Kasumi-1 (cell line): ENCODE data around the gene SERPINA4.
"Not testable (repeated sequence)": the region's sequence is repeated elsewhere in the genome, so short reads cannot be mapped to it uniquely, and the experiment has no call there.

ENCODE experiments used
- DNase-seq, 2 experiments: peaks; one replicate each; lab custom pipeline; 2025; lab: John Stamatoyannopoulos, UW

The SERPINA4 gene

DNA sequence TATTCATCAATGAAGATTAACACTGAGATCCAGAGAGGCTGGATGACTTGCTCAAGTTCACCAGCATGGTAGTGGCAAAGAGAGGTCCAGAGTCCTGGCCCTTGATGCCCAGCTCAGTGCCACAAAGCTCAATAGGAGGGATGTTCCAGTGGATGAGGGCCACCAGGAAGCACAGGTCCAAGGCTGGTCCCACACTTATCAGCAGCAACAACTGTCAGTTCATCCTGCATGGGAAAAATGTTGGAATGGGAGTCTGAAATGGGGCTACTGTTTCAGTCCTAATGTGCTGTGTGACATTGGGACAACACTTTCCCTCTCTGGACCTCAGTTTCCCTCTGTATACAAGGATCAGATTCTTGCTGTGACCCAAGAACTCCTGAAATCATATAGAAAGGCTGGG, 31.2 kb downstream of the SERPINA4 start:
- no peak for DNase-seq

- no peak for DNase-seq
These were observed 32.1 kb downstream of the SERPINA4 start for GRCh38 chr14:94593376-94593748.

DNA sequence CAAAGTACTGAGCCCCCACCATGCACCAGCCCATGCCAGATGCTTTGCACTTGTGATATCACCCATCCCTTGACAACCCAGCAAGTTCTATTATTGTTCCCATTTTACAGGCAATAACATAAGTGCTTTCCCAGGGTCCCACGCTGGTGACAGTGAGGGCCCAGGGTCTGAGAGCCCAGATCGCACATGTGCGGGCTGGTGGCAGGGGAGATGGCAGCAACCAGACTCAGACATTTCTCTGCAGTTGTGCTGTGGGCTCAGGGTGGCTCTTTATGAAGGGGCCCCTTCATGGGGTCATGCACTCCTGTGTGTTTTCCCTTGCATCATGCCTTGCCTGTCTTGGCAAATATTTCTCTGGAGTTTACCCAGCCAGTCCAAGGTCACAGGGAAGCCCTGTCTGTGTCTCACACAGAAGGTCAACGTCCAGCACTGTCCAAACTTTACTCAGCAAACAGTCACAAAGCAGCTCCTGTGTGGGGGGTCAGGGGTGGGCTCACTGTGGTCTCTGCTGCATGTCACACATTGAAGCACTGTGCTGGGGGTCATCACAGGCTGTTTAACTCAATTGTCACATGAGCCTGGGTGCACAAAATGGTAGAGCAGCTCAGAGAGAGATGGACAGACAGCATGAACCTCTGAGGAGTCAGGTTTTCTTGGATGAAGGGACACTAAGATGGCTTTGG, 32.6 kb downstream of the SERPINA4 start:
- DNase-seq = no peak

DNA sequence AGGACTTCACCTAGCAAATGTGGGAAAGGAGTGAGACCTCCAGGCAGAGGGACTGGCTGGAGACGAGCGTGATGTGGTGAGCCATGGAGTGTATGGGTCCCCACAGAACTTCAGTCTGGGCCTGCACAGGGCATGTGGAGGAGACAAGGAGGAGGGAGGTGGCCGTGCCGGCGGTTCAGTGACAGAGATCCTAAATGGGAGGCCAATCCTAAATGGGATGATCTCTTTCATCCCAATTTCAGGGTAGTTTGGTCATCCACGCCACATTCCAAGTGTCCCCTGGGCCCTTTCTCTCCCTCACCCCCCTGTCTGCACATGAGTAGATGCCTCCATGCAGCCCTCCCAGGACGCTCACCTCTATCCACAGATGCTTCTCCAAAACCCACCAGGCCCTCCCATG, 33.2 kb downstream of the SERPINA4 start:
- no peak for DNase-seq

- no peak for DNase-seq
These were observed 34.7 kb downstream of the SERPINA4 start for GRCh38 chr14:94595912-94596311.

- DNase-seq = no peak
These were observed 35.1 kb downstream of the SERPINA4 start for GRCh38 chr14:94596361-94596760.

GRCh38 chr14:94597788-94598187, 36.5 kb downstream of the SERPINA4 start:
- no peak for DNase-seq

GRCh38 chr14:94598506-94598815, 37.2 kb downstream of the SERPINA4 start:
- no peak for DNase-seq

DNA sequence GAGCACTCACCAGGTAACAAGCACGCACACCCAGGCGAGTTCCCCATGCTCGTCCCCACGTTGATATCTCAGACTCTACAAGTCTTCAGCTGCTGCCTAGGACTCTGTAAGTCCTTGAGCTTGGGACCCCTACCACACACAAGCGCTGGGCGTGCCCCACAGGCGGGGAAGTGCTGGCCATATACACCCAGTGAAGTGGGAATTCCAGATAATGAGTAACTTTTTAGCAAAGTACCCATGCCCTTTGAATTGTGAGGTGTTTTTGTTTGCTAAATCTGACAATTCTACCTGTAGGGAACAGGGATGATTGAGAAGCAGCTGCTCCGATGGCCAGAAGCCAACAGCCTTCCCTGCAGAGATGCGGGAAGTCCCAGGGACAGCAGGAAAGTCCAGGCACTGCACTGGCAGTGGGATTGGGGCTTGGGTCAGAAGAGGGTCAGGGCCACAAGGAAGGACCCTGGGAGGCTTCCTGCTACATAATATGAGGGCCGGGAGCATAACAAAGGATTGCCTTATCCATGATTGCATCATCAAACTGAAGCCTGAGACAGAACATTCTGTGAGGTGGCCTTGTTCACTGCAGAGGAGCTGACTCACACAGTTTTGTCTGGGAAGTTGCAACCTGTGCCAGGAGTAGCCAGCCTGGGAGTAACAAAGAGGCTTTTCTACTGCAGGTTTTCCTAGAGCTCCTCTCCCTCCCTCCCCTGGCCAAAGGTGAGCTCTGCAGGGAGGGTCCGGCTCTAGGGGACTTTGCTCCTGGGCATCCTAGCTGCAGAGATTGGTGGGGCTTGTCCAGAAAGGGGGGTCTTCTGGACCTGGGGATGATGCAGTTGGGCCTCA, 37.8 kb downstream of the SERPINA4 start:
- DNase-seq = no peak

DNA sequence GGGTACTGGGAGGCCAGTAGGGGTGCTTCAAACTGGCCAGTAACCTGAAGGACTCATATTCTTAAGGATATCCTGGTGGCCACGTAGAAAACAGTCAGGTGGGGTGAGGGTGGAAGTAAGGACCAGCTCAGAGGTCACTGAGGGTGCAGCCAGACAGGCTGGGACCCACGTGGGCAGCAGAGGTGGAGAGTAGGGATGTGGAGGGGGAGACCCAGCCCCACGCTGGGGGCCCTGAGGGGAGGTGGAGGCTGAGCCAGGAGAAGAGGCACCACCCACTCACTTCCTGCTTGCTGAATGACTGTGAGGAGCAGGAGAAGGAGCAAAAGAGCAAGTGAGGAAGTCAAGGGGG, 38.4 kb downstream of the SERPINA4 start:
- no peak for DNase-seq

DNA sequence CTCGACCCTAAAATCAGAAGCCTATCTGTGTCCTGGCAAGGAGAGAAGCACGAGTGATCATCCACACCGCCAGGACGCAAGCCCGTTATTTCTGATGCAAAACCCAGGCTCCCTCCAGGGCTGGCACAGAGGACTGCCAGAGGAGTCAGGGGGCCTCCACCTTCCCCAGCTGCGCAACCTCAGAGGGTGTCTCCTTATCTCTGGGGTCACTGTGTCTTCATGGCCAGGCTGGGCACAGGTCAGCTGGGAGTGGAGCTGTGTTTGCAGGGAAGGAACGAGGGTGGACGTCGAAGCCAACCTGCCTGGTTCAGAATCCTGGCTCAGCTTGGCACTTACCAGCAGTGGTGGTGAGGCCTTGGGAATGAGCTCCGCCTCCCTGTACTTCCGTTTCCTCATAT, 38.9 kb downstream of the SERPINA4 start:
- DNase-seq = no peak

GRCh38 chr14:94601884-94602391, 40.7 kb downstream of the SERPINA4 start:
- no peak for DNase-seq

DNA sequence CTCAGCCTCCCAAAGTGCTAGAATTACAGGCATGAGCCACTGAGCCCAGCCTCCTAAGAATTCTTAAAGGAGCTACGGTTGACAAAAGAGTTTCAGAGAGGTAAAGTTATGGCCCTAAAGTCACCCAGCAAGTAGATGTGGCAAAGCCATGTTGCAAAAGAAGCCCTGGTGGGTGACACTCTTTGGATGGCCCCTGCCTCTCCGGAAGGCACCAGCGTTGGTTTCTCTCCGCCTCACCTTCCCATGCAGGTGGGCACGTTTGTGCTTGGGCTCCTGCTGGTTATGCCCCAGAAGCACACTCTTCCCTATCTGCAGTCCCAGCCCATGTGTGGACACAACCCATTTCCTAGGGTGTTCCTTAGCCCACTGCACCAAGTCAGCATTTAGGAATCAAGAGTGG, 41.5 kb downstream of the SERPINA4 start:
- DNase-seq = no peak

GRCh38 chr14:94605361-94605760, 44.1 kb downstream of the SERPINA4 start:
- DNase-seq = no peak

GRCh38 chr14:94608966-94609365, 47.7 kb downstream of the SERPINA4 start:
- not testable (repeated sequence) for DNase-seq

DNA sequence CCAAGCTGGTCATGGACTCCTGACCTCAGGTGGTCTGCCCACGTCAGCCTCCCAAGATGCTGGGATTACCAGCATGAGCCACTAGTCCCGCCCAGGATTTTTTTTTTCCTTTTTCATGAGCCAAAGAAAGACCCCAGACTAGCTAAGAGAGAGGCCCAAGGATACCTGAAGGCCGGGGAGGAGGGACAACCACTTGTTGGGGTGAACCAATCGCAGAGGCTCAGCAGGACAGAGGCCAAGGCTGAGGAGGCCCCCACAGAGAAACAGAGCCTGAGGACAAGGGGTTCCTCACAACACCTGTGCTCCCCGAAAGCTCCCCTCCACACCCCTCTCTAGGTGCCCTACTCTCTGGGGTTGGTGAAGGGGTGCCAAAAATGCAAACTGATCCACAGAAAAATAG, 49.9 kb downstream of the SERPINA4 start:
- DNase-seq = no peak

GRCh38 chr14:94612174-94612573, 50.9 kb downstream of the SERPINA4 start, which contains the start of gene SERPINA3:
TSS of gene SERPINA3 (plus strand) at chr14:94612391. CDS start at chr14:94614442, 2,051 bp downstream.
- no peak for DNase-seq

GRCh38 chr14:94612580-94613554, 51.6 kb downstream of the SERPINA4 start:
- DNase-seq = no peak

GRCh38 chr14:94613720-94614644, 52.7 kb downstream of the SERPINA4 start:
- DNase-seq = no peak

DNA sequence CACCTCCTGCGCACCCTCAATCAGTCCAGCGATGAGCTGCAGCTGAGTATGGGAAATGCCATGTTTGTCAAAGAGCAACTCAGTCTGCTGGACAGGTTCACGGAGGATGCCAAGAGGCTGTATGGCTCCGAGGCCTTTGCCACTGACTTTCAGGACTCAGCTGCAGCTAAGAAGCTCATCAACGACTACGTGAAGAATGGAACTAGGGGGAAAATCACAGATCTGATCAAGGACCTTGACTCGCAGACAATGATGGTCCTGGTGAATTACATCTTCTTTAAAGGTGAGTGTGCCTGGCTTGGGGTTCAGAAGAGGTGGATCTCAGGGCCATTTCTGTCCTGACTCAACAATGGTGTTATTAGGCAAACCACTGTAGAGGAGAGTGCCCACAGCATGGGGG, 53.6 kb downstream of the SERPINA4 start:
- DNase-seq = no peak

DNA sequence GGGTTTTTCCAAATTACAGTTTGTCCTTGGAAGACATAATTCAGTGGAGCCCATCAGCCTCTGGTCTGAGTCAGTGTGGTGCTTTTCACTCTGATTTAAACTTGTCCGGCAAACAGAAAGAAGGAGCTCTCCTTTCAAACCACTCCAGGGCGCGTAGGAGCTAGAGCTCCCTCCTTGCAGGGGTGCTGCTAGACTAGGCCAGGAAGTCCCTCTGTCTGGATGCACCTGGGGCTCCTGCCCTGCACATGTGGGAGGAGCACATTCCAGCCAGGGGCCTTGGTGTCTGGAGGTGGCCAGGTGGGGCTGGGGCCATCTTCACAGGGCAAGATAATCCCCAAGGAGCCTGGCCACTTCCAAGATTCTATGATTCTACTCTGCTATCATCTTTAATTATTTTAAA, 54.0 kb downstream of the SERPINA4 start:
- DNase-seq = no peak
